ENCODE results near the gene MTMR3.

GRCh38 chr22:29977107-29977506, 94.1 kb downstream of the MTMR3 start:
- TF ChIP-seq CTCF (IDR thresholded peaks at IDR 0.05) (no peak), POLR2AphosphoS5 (IDR thresholded peaks at IDR 0.05; ENCODE audit: low read depth, low read length) (no peak), TCF7L2 (IDR thresholded peaks at IDR 0.05; ENCODE audit: low read depth, low read length) (no peak), SIN3A (IDR thresholded peaks at IDR 0.05; ENCODE audit: borderline replicate concordance, insufficient read depth, low read depth, low read length) (no peak)
- TF ChIP-seq, protein P1, sequence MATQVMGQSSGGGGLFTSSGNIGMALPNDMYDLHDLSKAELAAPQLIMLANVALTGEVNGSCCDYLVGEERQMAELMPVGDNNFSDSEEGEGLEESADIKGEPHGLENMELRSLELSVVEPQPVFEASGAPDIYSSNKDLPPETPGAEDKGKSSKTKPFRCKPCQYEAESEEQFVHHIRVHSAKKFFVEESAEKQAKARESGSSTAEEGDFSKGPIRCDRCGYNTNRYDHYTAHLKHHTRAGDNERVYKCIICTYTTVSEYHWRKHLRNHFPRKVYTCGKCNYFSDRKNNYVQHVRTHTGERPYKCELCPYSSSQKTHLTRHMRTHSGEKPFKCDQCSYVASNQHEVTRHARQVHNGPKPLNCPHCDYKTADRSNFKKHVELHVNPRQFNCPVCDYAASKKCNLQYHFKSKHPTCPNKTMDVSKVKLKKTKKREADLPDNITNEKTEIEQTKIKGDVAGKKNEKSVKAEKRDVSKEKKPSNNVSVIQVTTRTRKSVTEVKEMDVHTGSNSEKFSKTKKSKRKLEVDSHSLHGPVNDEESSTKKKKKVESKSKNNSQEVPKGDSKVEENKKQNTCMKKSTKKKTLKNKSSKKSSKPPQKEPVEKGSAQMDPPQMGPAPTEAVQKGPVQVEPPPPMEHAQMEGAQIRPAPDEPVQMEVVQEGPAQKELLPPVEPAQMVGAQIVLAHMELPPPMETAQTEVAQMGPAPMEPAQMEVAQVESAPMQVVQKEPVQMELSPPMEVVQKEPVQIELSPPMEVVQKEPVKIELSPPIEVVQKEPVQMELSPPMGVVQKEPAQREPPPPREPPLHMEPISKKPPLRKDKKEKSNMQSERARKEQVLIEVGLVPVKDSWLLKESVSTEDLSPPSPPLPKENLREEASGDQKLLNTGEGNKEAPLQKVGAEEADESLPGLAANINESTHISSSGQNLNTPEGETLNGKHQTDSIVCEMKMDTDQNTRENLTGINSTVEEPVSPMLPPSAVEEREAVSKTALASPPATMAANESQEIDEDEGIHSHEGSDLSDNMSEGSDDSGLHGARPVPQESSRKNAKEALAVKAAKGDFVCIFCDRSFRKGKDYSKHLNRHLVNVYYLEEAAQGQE (IDR thresholded peaks at IDR 0.05; ENCODE audit: insufficient read depth in 1 of 2, low read depth in 2 of 2, low read length in 1 of 2), result no peak

Measured in Panc1 (cell line).